ENCODE measurements around the gene ACVR1B.

Gene ACVR1B

GRCh38 chr12:52003016-52003550 lies 51.6 kb downstream of the ACVR1B start:
- in situ Hi-C loops (cut with HindIII; ENCODE audit: low sequenced_read_pairs), result no loop called here

GRCh38 chr12:52003591-52003990 lies 52.1 kb downstream of the ACVR1B start:
- in situ Hi-C loops (cut with HindIII; ENCODE audit: low sequenced_read_pairs), result no loop called here

GRCh38 chr12:52004042-52004648 lies 52.6 kb downstream of the ACVR1B start:
- in situ Hi-C loops (cut with HindIII; ENCODE audit: low sequenced_read_pairs), result no loop called here

- in situ Hi-C loops (cut with HindIII; ENCODE audit: low sequenced_read_pairs), result no loop called here
Measured at GRCh38 chr12:52005218-52005902, 53.9 kb downstream of the ACVR1B start.

- in situ Hi-C loops (cut with HindIII; ENCODE audit: low sequenced_read_pairs), result no loop called here
Measured at GRCh38 chr12:52005903-52006703, 54.6 kb downstream of the ACVR1B start.

GRCh38 chr12:52006726-52007157 lies 55.2 kb downstream of the ACVR1B start, which contains the start of gene TAMALIN:
Gene TAMALIN (plus strand): TSS chr12:52006946. CDS start chr12:52007020, 74 bp downstream.
- in situ Hi-C loops (cut with HindIII; ENCODE audit: low sequenced_read_pairs), result no loop called here

GRCh38 chr12:52007158-52007921 lies 55.8 kb downstream of the ACVR1B start:
- in situ Hi-C loops (cut with HindIII; ENCODE audit: low sequenced_read_pairs), result no loop called here

GRCh38 chr12:52007982-52008510 lies 56.5 kb downstream of the ACVR1B start:
- in situ Hi-C loops (cut with HindIII; ENCODE audit: low sequenced_read_pairs), result no loop called here

- in situ Hi-C loops (cut with HindIII; ENCODE audit: low sequenced_read_pairs), result no loop called here
Measured at GRCh38 chr12:52009081-52009751, 57.7 kb downstream of the ACVR1B start.

GRCh38 chr12:52010152-52010622 lies 58.7 kb downstream of the ACVR1B start:
- in situ Hi-C loops (cut with HindIII; ENCODE audit: low sequenced_read_pairs), result no loop called here

GRCh38 chr12:52010692-52011601 lies 59.4 kb downstream of the ACVR1B start:
- in situ Hi-C loops (cut with HindIII; ENCODE audit: low sequenced_read_pairs), result no loop called here

- in situ Hi-C loops (cut with HindIII; ENCODE audit: low sequenced_read_pairs), result no loop called here
Measured at GRCh38 chr12:52011602-52012214, 60.2 kb downstream of the ACVR1B start.

GRCh38 chr12:52013626-52014310 lies 62.3 kb downstream of the ACVR1B start:
- in situ Hi-C loops (cut with HindIII; ENCODE audit: low sequenced_read_pairs), result no loop called here

GRCh38 chr12:52014567-52015530 lies 63.4 kb downstream of the ACVR1B start:
- in situ Hi-C loops (cut with HindIII; ENCODE audit: low sequenced_read_pairs), result no loop called here

GRCh38 chr12:52015532-52016041 lies 64.1 kb downstream of the ACVR1B start:
- in situ Hi-C loops (cut with HindIII; ENCODE audit: low sequenced_read_pairs), result no loop called here

GRCh38 chr12:52018433-52019112 lies 67.1 kb downstream of the ACVR1B start:
- in situ Hi-C loops (cut with HindIII; ENCODE audit: low sequenced_read_pairs), result no loop called here
